BE2C (cell line): ENCODE data around the gene ADIG. TPM values are rescaled to one million over a fixed set of nuclear protein-coding genes. Genes with fewer than 3 reads are reported as not detected.
A peak's percentile ranks its signal among the peaks of the same experiment; 100 is the strongest.

ENCODE experiments used
- DNase-seq: peaks from one replicate; pipeline ENCODE4 v3.0.0-alpha.2; 2020
- H3K27me3 ChIP-seq: fragments of 250-450 bp; sonication (Bioruptor Pico); 2 replicates; pipeline ENCODE4 v1.5.1; 2020; ENCODE audit warnings: mild to moderate bottlenecking
- H3K36me3 ChIP-seq: fragments of 250-450 bp; sonication (Bioruptor Pico); 2 replicates; pipeline ENCODE4 v1.5.1; 2020; ENCODE audit warnings: mild to moderate bottlenecking
- H3K4me1 ChIP-seq: fragments of 250-450 bp; sonication (Bioruptor Pico); 2 replicates; pipeline ENCODE4 v1.5.1; 2020
- H3K4me3 ChIP-seq: 2 replicates; pipeline ENCODE4 v1.5.1; 2011; ENCODE audit warnings: low read depth, low read length
- H3K9me3 ChIP-seq: fragments of 250-450 bp; sonication (Bioruptor Pico); 2 replicates; pipeline ENCODE4 v1.5.1; 2020
- polyA plus RNA-seq: library from polyadenylated mRNA; unstranded; fragments of >200 nt; gene quantifications from one replicate; pipeline ENCODE4 v1.2.1, GENCODE V29; 2012; ENCODE audit warnings: low read depth, missing spikeins; ENCODE audit not compliant: insufficient read length, insufficient read depth
- TF ChIP-seq, protein P1 (sequence below): IDR thresholded peaks from 2 replicates; pipeline ENCODE4 v1.5.1; 2012; ENCODE audit warnings: mild to moderate bottlenecking, low read depth, low read length

ADIG gene
- polyA plus RNA-seq = not detected

DNA sequence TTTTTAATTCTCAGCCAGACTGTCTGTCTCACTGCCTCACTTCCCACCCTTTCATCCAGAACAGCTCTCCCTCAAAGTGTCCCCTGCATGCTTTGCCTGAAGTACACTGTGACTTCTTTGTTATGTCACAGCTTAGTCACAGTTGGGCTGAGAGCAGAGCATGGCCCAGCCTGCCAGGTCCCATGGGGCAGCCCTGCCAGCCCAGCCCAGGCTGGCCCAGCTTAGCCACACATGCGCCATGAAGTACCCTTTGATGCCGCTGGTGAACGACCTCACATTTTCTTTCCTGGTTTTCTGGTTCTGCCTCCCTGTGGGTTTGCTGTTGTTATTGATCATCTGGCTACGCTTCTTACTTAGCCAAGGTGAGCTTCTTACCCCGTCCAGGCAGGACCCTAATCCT is at the start of gene ADIG:
Gene ADIG, plus strand, starts transcription at position 185 of the 400 bp plus-strand sequence. Its CDS starts 54 bp downstream, at position 239.
- Histone ChIP-seq H3K4me3 (no peak within 1 kb of the TSS), H3K9me3 (no peaks in the 10 kb centered on the region), H3K36me3 (peaks cover 5% of the 10 kb centered on the region), H3K4me1 (no peaks in the 10 kb centered on the region), H3K27me3 (no peaks in the 10 kb centered on the region)
- TF ChIP-seq, protein P1, sequence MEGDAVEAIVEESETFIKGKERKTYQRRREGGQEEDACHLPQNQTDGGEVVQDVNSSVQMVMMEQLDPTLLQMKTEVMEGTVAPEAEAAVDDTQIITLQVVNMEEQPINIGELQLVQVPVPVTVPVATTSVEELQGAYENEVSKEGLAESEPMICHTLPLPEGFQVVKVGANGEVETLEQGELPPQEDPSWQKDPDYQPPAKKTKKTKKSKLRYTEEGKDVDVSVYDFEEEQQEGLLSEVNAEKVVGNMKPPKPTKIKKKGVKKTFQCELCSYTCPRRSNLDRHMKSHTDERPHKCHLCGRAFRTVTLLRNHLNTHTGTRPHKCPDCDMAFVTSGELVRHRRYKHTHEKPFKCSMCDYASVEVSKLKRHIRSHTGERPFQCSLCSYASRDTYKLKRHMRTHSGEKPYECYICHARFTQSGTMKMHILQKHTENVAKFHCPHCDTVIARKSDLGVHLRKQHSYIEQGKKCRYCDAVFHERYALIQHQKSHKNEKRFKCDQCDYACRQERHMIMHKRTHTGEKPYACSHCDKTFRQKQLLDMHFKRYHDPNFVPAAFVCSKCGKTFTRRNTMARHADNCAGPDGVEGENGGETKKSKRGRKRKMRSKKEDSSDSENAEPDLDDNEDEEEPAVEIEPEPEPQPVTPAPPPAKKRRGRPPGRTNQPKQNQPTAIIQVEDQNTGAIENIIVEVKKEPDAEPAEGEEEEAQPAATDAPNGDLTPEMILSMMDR = no peak
- DNase-seq = peak; percentile 60

DNA sequence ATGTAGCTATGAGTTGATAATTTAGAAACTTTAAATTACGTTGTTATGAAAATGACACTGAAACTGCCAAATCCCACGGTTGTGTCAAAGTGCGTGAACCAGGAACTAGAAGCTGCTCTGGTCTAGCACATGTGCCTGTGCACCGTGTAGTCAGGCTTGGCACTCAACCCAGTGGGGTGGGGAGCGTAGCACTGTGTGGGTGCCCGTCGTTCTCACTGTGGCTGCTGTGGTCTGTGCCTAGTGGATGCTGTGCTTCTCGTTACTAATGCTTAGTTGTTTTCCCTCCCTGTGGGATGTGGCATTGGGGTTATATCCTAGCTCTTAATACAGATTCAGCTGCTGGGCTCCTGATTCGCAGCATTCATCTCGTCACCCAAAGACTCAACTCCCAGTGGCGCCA is 46.2 kb upstream of the ADIG start:
- Histone ChIP-seq H3K4me1 (no peaks in the 10 kb centered on the region), H3K4me3 (no peak overlapping the region), H3K27me3 (no peaks in the 10 kb centered on the region), H3K9me3 (no peaks in the 10 kb centered on the region), H3K36me3 (peaks cover 40% of the 10 kb centered on the region)
- TF ChIP-seq, protein P1 = no peak
- no peak for DNase-seq

DNA sequence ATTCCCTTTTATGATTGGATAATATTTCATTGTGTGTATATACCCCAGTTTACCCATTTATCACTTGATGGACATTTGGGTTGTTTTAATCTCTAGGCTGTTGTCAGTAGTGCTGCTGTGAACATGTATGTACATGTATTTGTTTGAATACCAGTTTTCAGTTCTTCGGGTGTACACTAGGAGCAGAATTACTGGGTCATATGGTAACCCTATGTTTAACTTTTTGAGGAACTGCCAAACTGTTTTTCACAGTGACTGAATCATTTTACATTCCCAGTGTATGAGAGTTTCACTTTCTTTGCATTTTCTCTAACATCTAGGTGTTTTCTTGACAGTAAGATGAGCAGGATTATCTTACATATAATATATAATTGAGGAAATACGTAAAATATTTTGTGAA is 44.7 kb upstream of the ADIG start:
- DNase-seq = no peak
- H3K36me3 ChIP-seq = peaks cover 53% of the 10 kb centered on the region
- TF ChIP-seq, protein P1 = no peak
- no peaks in the 10 kb centered on the region for H3K9me3 ChIP-seq
- no peak overlapping the region for H3K4me3 ChIP-seq
- H3K27me3 ChIP-seq = no peaks in the 10 kb centered on the region
- no peaks in the 10 kb centered on the region for H3K4me1 ChIP-seq

DNA sequence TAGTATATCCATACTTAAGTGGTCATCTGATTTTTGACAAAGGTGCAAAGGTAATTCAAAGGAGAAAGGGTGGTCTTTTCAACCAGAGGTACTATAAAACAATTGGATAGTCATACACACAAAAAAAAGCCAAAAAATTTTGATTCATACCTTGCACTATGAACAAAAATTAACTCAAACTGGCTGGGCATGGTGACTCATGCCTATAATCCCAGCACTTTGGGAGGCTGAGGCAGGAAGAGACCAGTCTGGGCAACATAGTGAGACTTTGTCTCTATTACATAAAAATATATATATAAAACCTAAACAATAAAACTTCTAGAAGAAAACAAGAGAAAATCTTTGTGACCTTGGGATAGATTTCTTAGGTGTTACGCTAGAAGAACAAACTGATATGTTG is 43.8 kb upstream of the ADIG start:
- TF ChIP-seq, protein P1 = no peak
- Histone ChIP-seq H3K4me3 (no peak overlapping the region), H3K27me3 (no peaks in the 10 kb centered on the region), H3K36me3 (peaks cover 59% of the 10 kb centered on the region), H3K9me3 (no peaks in the 10 kb centered on the region), H3K4me1 (no peaks in the 10 kb centered on the region)
- no peak for DNase-seq

DNA sequence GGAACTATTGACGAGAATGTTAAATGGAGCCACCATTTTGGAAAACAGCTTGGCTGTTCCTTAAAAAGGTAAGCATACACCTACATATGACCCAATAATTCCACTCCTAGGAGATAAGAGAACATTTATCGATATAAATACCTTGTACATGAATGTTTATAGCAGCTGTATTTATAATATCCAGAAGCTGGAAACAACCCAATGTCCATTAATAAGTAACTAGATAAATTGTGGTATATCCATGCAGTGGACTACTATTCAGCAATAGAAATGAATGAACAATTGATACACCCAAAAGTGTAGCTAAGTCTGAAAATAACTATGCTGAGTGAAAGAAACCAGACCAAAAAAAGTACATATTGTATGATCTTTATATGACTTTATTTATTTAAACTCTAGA is 42.2 kb upstream of the ADIG start:
- Histone ChIP-seq H3K4me3 (no peak overlapping the region), H3K36me3 (peaks cover 70% of the 10 kb centered on the region), H3K27me3 (no peaks in the 10 kb centered on the region), H3K9me3 (no peaks in the 10 kb centered on the region), H3K4me1 (no peaks in the 10 kb centered on the region)
- TF ChIP-seq, protein P1 = no peak
- no peak for DNase-seq

DNA sequence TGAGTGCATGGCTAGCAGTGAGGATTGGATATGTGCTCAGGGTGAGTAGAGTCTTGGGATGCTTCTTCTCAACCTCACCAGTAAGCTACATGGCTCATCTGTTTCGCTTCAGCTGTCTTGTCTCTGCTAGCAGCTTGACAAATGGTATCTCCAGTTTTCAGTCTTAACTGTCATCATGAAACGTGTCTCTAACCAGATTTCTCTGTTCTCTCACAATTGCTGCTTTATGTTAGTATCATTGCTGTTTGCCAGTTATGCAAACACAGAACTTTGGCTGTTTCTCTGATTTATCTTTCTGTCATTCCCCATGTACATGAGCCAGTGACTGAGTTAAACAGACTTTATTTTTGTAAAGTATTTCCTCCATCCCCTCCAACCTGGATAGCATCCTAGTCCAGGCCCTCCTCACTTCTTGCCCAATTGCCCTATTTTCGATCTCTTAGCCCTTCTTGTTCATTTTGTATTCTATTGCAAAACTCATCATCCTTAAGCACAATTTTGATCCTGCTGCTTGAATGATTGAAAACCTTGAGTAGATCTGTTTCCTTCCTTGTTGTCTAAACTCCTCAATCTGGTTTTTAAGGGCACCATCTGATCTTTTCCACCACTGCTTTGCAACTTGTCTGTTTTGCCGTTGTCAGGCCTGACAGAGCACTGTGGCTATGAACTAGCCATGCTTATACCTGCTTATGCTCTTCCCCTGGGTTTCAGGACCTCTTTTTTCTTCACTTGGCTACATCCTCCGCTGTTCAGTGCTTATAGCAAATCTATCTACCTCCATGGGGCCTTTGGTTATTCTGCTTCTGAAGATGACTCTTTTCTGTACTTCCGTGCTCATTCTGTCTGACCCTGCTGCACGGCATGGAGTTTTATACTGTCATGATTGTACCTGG is 37.7 kb upstream of the ADIG start:
- DNase-seq = no peak
- no peak overlapping the region for H3K4me3 ChIP-seq
- no peaks in the 10 kb centered on the region for H3K27me3 ChIP-seq

More for the DNA sequence above, 37.7 kb upstream of the ADIG start:
- Histone ChIP-seq H3K36me3 (peaks cover 67% of the 10 kb centered on the region), H3K4me1 (no peaks in the 10 kb centered on the region), H3K9me3 (no peaks in the 10 kb centered on the region)
- TF ChIP-seq, protein P1 = no peak
